Measurements from ENCODE around the gene VAV2. TPM values are rescaled to one million over a fixed set of nuclear protein-coding genes. Genes with fewer than 3 reads are reported as not detected.

The VAV2 gene
- polyA plus RNA-seq, 1 of the 3 experiments (the other 2 are of a cell fraction), result 14.9 TPM

DNA sequence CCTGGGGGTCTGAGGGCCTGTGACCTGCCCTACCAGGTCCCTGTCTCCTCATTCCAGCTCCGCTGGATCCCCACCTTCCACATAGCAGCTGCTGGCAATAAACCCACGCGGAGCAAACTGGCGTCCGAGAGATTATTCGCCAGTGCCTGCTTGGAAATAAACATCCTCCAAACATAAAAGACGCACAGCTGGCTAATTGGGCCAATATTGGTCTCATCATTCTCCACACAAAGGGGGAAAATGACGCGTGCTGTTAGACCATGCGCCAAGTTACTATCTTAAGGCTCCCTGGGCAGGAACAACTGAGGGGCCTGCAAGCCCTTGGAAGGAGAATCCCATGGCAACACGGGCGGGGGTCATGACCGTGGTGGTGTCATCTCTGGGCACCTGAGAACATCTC is 180.7 kb downstream of the VAV2 start:
- ChIA-PET POLR2A (no interaction called here), CTCF (interaction anchor here (0.6 to 7.1 kb wide), 6 partner anchors 10 to 183 kb away, joined by 3 to 53 read pairs (median 4); no protein-coding TSS in a partner anchor)
- H3F3A ChIP-seq (replicated peaks; ENCODE audit: insufficient read depth), result no peaks in the 10 kb centered on the region
- peaks cover 0 to 23% of the 10 kb centered on the region in 2 experiments; a peak in 1 of 4 replicates for H3K4me1 ChIP-seq (ENCODE audit: control insufficient read depth in 1 of 2, insufficient read depth in 2 of 2, low read depth in 1 of 2, low read length in 1 of 2)
- no peaks in the 10 kb centered on the region for H3K9me2 ChIP-seq
- 0 out of 2 replicates have a peak, but pooled peaks cover 4% of the 10 kb centered on the region for H3K79me2 ChIP-seq (ENCODE audit: insufficient read depth)
- no peak overlapping the region for H3K4me3 ChIP-seq (ENCODE audit: low read depth in 2 of 2, low read length in 1 of 2)
- no peaks in the 10 kb centered on the region for H3K9me3 ChIP-seq
- peaks cover 3% of the 10 kb centered on the region; the same call in 1 of the 2 replicates for H4K20me1 ChIP-seq (ENCODE audit: insufficient read depth)
- DNase-seq, result no peak
- no peak overlapping the region for H2AFZ ChIP-seq (ENCODE audit: low read depth)
- H3K27me3 ChIP-seq (ENCODE audit: insufficient read depth), result no peaks in the 10 kb centered on the region
- no peak overlapping the region for H3K4me2 ChIP-seq
- H3K27ac ChIP-seq (ENCODE audit: low read depth in 2 of 2, low read length in 1 of 2), result no peak overlapping the region
- 100% methylated on average over 9 of the region's 13 CpGs for WGBS (ENCODE audit: low lambda C conversion rate)
- peaks cover 0 to 26% of the 10 kb centered on the region in 2 experiments for H3K36me3 ChIP-seq (replicated peaks in 1 of 2; ENCODE audit: control insufficient read depth in 1 of 2, insufficient read depth in 2 of 2, low read length in 1 of 2)
- TF ChIP-seq GABPA (IDR thresholded peaks at IDR 0.05; ENCODE audit: low read depth) (no peak), CHD2 (IDR thresholded peaks at IDR 0.05; ENCODE audit: low read length, partially characterized antibody) (no peak), FOXJ3 (CRISPR knock-in tag; IDR thresholded peaks at IDR 0.05) (no peak), YY1 (IDR thresholded peaks at IDR 0.05; ENCODE audit: low read depth) (no peak), NRF1 (IDR thresholded peaks at IDR 0.05; ENCODE audit: low read depth, low read length) (no peak), RAD21 (IDR thresholded peaks at IDR 0.05; ENCODE audit: low read length) (no peak), FOXM1 (IDR thresholded peaks at IDR 0.05; ENCODE audit: low read depth) (no peak), RFX5 (IDR thresholded peaks at IDR 0.05; ENCODE audit: low read length) (no peak), MEF2A (IDR thresholded peaks at IDR 0.05; ENCODE audit: borderline replicate concordance, low read depth) (no peak), RXRA (IDR thresholded peaks at IDR 0.05; ENCODE audit: borderline replicate concordance, low read depth) (no peak), FOSL2 (IDR thresholded peaks at IDR 0.05; ENCODE audit: borderline replicate concordance, low read depth) (no peak), MXI1 (IDR thresholded peaks at IDR 0.05; ENCODE audit: low read depth, low read length) (no peak), SIN3A (IDR thresholded peaks at IDR 0.05; ENCODE audit: borderline replicate concordance, low read depth, low read length) (no peak)
- TF ChIP-seq, protein P1, sequence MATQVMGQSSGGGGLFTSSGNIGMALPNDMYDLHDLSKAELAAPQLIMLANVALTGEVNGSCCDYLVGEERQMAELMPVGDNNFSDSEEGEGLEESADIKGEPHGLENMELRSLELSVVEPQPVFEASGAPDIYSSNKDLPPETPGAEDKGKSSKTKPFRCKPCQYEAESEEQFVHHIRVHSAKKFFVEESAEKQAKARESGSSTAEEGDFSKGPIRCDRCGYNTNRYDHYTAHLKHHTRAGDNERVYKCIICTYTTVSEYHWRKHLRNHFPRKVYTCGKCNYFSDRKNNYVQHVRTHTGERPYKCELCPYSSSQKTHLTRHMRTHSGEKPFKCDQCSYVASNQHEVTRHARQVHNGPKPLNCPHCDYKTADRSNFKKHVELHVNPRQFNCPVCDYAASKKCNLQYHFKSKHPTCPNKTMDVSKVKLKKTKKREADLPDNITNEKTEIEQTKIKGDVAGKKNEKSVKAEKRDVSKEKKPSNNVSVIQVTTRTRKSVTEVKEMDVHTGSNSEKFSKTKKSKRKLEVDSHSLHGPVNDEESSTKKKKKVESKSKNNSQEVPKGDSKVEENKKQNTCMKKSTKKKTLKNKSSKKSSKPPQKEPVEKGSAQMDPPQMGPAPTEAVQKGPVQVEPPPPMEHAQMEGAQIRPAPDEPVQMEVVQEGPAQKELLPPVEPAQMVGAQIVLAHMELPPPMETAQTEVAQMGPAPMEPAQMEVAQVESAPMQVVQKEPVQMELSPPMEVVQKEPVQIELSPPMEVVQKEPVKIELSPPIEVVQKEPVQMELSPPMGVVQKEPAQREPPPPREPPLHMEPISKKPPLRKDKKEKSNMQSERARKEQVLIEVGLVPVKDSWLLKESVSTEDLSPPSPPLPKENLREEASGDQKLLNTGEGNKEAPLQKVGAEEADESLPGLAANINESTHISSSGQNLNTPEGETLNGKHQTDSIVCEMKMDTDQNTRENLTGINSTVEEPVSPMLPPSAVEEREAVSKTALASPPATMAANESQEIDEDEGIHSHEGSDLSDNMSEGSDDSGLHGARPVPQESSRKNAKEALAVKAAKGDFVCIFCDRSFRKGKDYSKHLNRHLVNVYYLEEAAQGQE (IDR thresholded peaks at IDR 0.05; ENCODE audit: low read depth, low read length), result no peak
- TF ChIP-seq, protein P2, sequence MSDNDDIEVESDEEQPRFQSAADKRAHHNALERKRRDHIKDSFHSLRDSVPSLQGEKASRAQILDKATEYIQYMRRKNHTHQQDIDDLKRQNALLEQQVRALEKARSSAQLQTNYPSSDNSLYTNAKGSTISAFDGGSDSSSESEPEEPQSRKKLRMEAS (IDR thresholded peaks at IDR 0.05; ENCODE audit: low read depth), result no peak
- no peak overlapping the region for H3K9ac ChIP-seq

Measured in SK-N-SH (cell line).